ENCODE results near the gene PNPO.

DNA sequence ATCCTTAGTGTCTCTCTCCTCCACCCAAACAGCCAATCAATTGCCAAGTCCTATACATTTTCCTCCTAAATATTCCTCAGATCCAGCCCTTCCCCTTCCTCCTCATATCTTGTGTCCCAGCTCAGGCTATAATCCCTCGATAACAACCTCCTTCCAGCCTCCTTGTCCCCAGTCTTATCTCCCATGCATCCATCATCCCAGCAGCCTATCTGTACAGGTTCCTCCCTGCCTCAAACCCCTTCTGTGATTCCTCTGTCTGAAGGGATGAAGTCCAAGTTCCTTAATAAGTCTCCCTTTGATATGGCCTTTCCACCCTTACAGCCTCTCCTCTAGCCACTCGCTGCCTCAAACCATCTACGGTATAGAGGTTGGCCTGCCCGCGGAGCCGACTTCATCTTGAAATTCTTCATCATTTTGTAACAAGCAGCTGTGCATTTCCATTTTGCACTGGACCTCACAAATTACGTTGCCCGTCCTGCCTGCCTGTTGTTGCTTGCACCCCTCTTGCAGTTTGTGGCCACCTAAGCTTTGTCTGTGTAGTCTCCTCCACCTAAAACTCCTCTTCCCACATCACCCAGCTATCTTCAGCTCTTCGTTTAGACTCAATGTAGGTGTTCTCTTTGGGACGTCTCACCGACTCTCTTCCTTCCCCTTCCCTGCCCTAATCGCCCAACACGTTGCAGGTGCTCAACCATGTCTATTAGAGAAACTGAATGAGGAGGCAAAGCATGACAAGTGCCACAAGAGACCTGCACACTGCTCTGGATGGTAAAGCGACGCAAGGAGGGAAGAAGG is 28.8 kb downstream of the PNPO start:
- TF ChIP-seq CTCF (conservative IDR thresholded peaks at IDR 0.05; ENCODE audit: low read length) (no peak), EZH2phosphoT487 (IDR thresholded peaks at IDR 0.05; ENCODE audit: borderline replicate concordance) (no peak)

Measured in Loucy (cell line).